ENCODE results near the gene RASL10A.
"Not testable (repeated sequence)": the region's sequence is repeated elsewhere in the genome, so short reads cannot be mapped to it uniquely, and the experiment has no call there.

RASL10A gene

GRCh38 chr22:29315286-29316140 is at the start of gene RASL10A:
TSS of gene RASL10A (minus strand) at chr22:29315697. CDS start at chr22:29315246, 451 bp downstream.
- DNase-seq: no peak

- DNase-seq: no peak
Observed at GRCh38 chr22:29359469-29359868, 44.0 kb upstream of the RASL10A start.

- DNase-seq: not testable (repeated sequence)
Observed at GRCh38 chr22:29357193-29357890, 41.8 kb upstream of the RASL10A start.

GRCh38 chr22:29353860-29354259 is 38.4 kb upstream of the RASL10A start:
- no peak for DNase-seq

- no peak for DNase-seq
Observed at GRCh38 chr22:29353286-29353685, 37.8 kb upstream of the RASL10A start.

- DNase-seq: no peak
Observed at GRCh38 chr22:29352778-29353177, 37.3 kb upstream of the RASL10A start.

GRCh38 chr22:29351891-29352290 is 36.4 kb upstream of the RASL10A start:
- no peak for DNase-seq

GRCh38 chr22:29351042-29351441 is 35.5 kb upstream of the RASL10A start:
- DNase-seq: no peak

GRCh38 chr22:29348956-29349355 is 33.5 kb upstream of the RASL10A start:
- no peak for DNase-seq

- DNase-seq: no peak
Observed at GRCh38 chr22:29348041-29348440, 32.5 kb upstream of the RASL10A start.

GRCh38 chr22:29346659-29347058 is 31.2 kb upstream of the RASL10A start:
- no peak for DNase-seq

GRCh38 chr22:29345932-29346331 is 30.4 kb upstream of the RASL10A start:
- no peak for DNase-seq

- not testable (repeated sequence) for DNase-seq
Observed at GRCh38 chr22:29344889-29345288, 29.4 kb upstream of the RASL10A start.

GRCh38 chr22:29344137-29344536 is 28.6 kb upstream of the RASL10A start:
- DNase-seq: no peak

- no peak for DNase-seq
Observed at GRCh38 chr22:29343313-29343805, 27.9 kb upstream of the RASL10A start.

GRCh38 chr22:29342577-29343312 is 27.2 kb upstream of the RASL10A start:
- no peak for DNase-seq

- no peak for DNase-seq
Observed at GRCh38 chr22:29342177-29342576, 26.7 kb upstream of the RASL10A start.

- DNase-seq: no peak
Observed at GRCh38 chr22:29341849-29342127, 26.3 kb upstream of the RASL10A start.

GRCh38 chr22:29341056-29341848 is 25.8 kb upstream of the RASL10A start:
- DNase-seq: no peak

GRCh38 chr22:29340566-29340965 is 25.1 kb upstream of the RASL10A start:
- DNase-seq: no peak

GRCh38 chr22:29339381-29340235 is 24.1 kb upstream of the RASL10A start:
- DNase-seq: no peak

- no peak for DNase-seq
Observed at GRCh38 chr22:29338398-29338797, 22.9 kb upstream of the RASL10A start.

Measured in stimulated activated CD4-positive, alpha-beta T cell treated with anti-CD3 and anti-CD28 coated beads, Interleukin-4, amount 100 ng/mL, for 24 hours (primary cell).